H9 (cell line): ENCODE data around the gene COPZ2. TPM values are rescaled to one million over a fixed set of nuclear protein-coding genes. Genes with fewer than 3 reads are reported as not detected.

Experiments used
- DNase-seq: peaks from one replicate; pipeline ENCODE4 v3.0.0-alpha.2; 2017
- H2AFZ ChIP-seq: one replicate; pipeline ENCODE4 v1.6.1; 2013; ENCODE audit warnings: mild to moderate bottlenecking, low read length, control low read depth, moderate library complexity
- H2AK5ac ChIP-seq: 2 replicates; pipeline ENCODE4 v1.6.1; 2013; ENCODE audit warnings: low read length, control low read depth, mixed read lengths; ENCODE audit not compliant: insufficient read length
- H2BK120ac ChIP-seq: one replicate; pipeline ENCODE4 v1.6.1; 2013; ENCODE audit warnings: low read depth, mild to moderate bottlenecking, low read length, control low read depth, inconsistent platforms; ENCODE audit not compliant: poor library complexity, severe bottlenecking
- H2BK12ac ChIP-seq: 2 replicates; pipeline ENCODE4 v1.6.1; 2013; ENCODE audit warnings: low read length, control low read depth, mixed read lengths, low read depth; ENCODE audit not compliant: insufficient read length
- H2BK15ac ChIP-seq: 2 replicates; pipeline ENCODE4 v1.6.1; 2013; ENCODE audit warnings: low read depth, low read length, control low read depth
- H2BK20ac ChIP-seq: one replicate; pipeline ENCODE4 v1.6.1; 2013; ENCODE audit warnings: low read depth, mild to moderate bottlenecking, low read length, control low read depth, inconsistent platforms; ENCODE audit not compliant: poor library complexity, severe bottlenecking
- H2BK5ac ChIP-seq: 2 replicates; pipeline ENCODE4 v1.6.1; 2013; ENCODE audit warnings: low read length, control low read depth, mixed read lengths; ENCODE audit not compliant: insufficient read length
- H3K14ac ChIP-seq: 2 replicates; pipeline ENCODE4 v1.6.1; 2013; ENCODE audit warnings: low read length, control low read depth; ENCODE audit not compliant: insufficient read depth
- H3K18ac ChIP-seq: 2 replicates; pipeline ENCODE4 v1.6.1; 2013; ENCODE audit warnings: low read depth, mild to moderate bottlenecking, mixed read lengths, low read length, control low read depth; ENCODE audit not compliant: insufficient read length
- H3K23ac ChIP-seq: 2 replicates; pipeline ENCODE4 v1.6.1; 2013; ENCODE audit warnings: low read length, control low read depth, mixed read lengths, low read depth; ENCODE audit not compliant: insufficient read length
- H3K23me2 ChIP-seq: 2 replicates; pipeline ENCODE4 v1.6.1; 2013; ENCODE audit warnings: low read depth, mild to moderate bottlenecking, mixed read lengths, low read length, control low read depth; ENCODE audit not compliant: insufficient read length, poor library complexity, severe bottlenecking
- H3K27ac ChIP-seq: 2 replicates; pipeline ENCODE4 v1.5.1; 2013; ENCODE audit warnings: low read length, control low read depth, mixed read lengths, low read depth; ENCODE audit not compliant: insufficient read length
- H3K27me3 ChIP-seq: 2 replicates; pipeline ENCODE4 v1.6.1; 2013; ENCODE audit warnings: low read length, control low read depth, inconsistent platforms; ENCODE audit not compliant: insufficient read depth
- H3K4ac ChIP-seq: 2 replicates; pipeline ENCODE4 v1.6.1; 2013; ENCODE audit warnings: low read depth, mild to moderate bottlenecking, control low read depth, inconsistent platforms, low read length, moderate library complexity
- H3K4me1 ChIP-seq: 2 replicates; pipeline ENCODE4 v1.6.1; 2013; ENCODE audit warnings: low read length, control low read depth, inconsistent platforms; ENCODE audit not compliant: insufficient read depth
- H3K4me2 ChIP-seq: 2 replicates; pipeline ENCODE4 v1.6.1; 2013; ENCODE audit warnings: low read length, control low read depth, mixed read lengths; ENCODE audit not compliant: insufficient read length, insufficient read depth
- H3K56ac ChIP-seq: 2 replicates; pipeline ENCODE4 v1.6.1; 2013; ENCODE audit warnings: low read depth, mild to moderate bottlenecking, mixed read lengths, low read length, control low read depth; ENCODE audit not compliant: insufficient read length
- H3K79me1 ChIP-seq: 2 replicates; pipeline ENCODE4 v1.6.1; 2013; ENCODE audit warnings: low read depth, mild to moderate bottlenecking, moderate library complexity, low read length, control low read depth, inconsistent platforms; ENCODE audit not compliant: insufficient read depth, poor library complexity, severe bottlenecking
- H3K79me2 ChIP-seq: 2 replicates; pipeline ENCODE4 v1.6.1; 2013; ENCODE audit warnings: low read length, control low read depth, inconsistent platforms; ENCODE audit not compliant: insufficient read depth
- H3K9ac ChIP-seq: 2 replicates; pipeline ENCODE4 v1.6.1; 2013; ENCODE audit warnings: low read length, control low read depth, mixed read lengths; ENCODE audit not compliant: insufficient read length; ENCODE audit errors: extremely low read depth
- H3K9me3 ChIP-seq: one replicate; pipeline ENCODE4 v1.6.1; 2013; ENCODE audit warnings: low read depth, low read length, inconsistent platforms; ENCODE audit not compliant: control insufficient read depth
- H3T11ph ChIP-seq: one replicate; pipeline ENCODE4 v1.6.1; 2013; ENCODE audit warnings: mild to moderate bottlenecking, low read length, control low read depth, inconsistent platforms
- H4K20me1 ChIP-seq: one replicate; pipeline ENCODE4 v1.6.1; 2013; ENCODE audit not compliant: control insufficient read depth, insufficient read length, insufficient read depth
- H4K5ac ChIP-seq: 2 replicates; pipeline ENCODE4 v1.6.1; 2013; ENCODE audit warnings: low read depth, mild to moderate bottlenecking, mixed read lengths, low read length, control low read depth; ENCODE audit not compliant: insufficient read length
- H4K8ac ChIP-seq: replicated peaks from 2 replicates; pipeline ENCODE4 v1.6.1; 2013; ENCODE audit warnings: low read length, control low read depth, mixed read lengths, low read depth; ENCODE audit not compliant: insufficient read length
- H4K91ac ChIP-seq: 2 replicates; pipeline ENCODE4 v1.6.1; 2013; ENCODE audit warnings: low read depth, mild to moderate bottlenecking, moderate library complexity, mixed read lengths, low read length, control low read depth; ENCODE audit not compliant: insufficient read length
- H3K27ac Mint-ChIP-seq, 3 experiments: 2 replicates in 2 of 3; 3 replicates in 1 of 3; pipeline ENCODE4 v1.8.0; 2020 to 2021; ENCODE audit warnings: mixed read lengths in 3 of 3, mild to moderate bottlenecking in 1 of 3, moderate library complexity in 1 of 3
- H3K27me3 Mint-ChIP-seq: 2 replicates; pipeline ENCODE4 v1.8.0; 2021; ENCODE audit warnings: low read depth, mild to moderate bottlenecking, moderate library complexity, mixed read lengths
- H3K36me3 Mint-ChIP-seq, 3 experiments: 2 replicates in 2 of 3; 3 replicates in 1 of 3; pipeline ENCODE4 v1.8.0; 2020 to 2021; ENCODE audit warnings: low read depth in 3 of 3, mixed read lengths in 3 of 3; ENCODE audit not compliant: insufficient read depth in 1 of 3
- H3K4me1 Mint-ChIP-seq, 2 experiments: 2 replicates each; pipeline ENCODE4 v1.8.0; 2020; ENCODE audit warnings: mixed read lengths in 2 of 2
- H3K4me3 Mint-ChIP-seq, 2 experiments: 2 replicates in 1 of 2; 3 replicates in 1 of 2; pipeline ENCODE4 v1.8.0; 2020 to 2021; ENCODE audit warnings: mild to moderate bottlenecking in 2 of 2, mixed read lengths in 2 of 2, moderate library complexity in 1 of 2
- H3K9me3 Mint-ChIP-seq, 2 experiments: 2 replicates in 1 of 2; 3 replicates in 1 of 2; pipeline ENCODE4 v1.8.0; 2020; ENCODE audit warnings: mild to moderate bottlenecking in 2 of 2, mixed read lengths in 2 of 2, moderate library complexity in 1 of 2
- WGBS: extraction: QIAGEN DNeasy Blood & Tissue Kit; methylation state at CpG from one replicate; pipeline ENCODE4 v1.1.7; 2013; ENCODE audit warnings: missing lambda C conversion rate, low lambda C conversion rate, mixed read lengths; ENCODE audit not compliant: insufficient read length; ENCODE audit errors: extremely low coverage; 5-methylcytosine and 5-hydroxymethylcytosine counted together
- total RNA-seq: library from RNA; stranded (reverse); gene quantifications from 2 replicates; pipeline ENCODE4 v1.2.1, GENCODE V29; 2021
- TF ChIP-seq, protein P1 (sequence below): fragments of 200-600 bp; sonication (generic); conservative IDR thresholded peaks from 3 replicates; pipeline ENCODE4 v1.8.0; 2021; ENCODE audit warnings: antibody characterized with exemption, mild to moderate bottlenecking

Gene COPZ2
- total RNA-seq, 1 experiment from 2014 or later = 0.68 TPM

DNA sequence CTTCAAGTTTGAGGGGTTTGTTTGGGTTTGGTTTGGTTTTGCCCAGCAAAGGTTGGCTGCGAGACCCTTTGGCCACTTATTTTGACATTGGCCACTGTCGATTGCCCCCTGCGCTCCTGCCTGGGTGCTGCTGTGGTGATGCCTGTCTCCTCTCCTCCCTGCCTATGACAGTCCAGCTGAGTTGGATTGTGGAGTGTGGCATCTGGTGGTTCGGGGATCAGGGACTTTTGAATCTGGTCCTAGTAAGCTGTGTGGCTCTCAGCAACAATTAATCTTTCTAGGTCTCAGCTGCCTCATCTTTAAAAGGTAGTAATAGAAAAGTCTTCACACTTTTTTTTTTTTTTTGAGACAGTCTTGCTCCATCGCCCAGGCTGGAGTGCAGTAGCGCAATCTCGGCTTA, 39.6 kb downstream of the COPZ2 start:
- Histone ChIP-seq H2AK5ac (no peak overlapping the region), H2BK120ac (no peak overlapping the region), H3K79me1 (no peaks in the 10 kb centered on the region), H3K9ac (no peak overlapping the region), H3K27ac (no peak overlapping the region), H3K4me1 (peaks cover 11% of the 10 kb centered on the region; the same call in 1 of the 2 replicates), H2BK12ac (no peak overlapping the region), H3K56ac (no peak overlapping the region), H3K4ac (no peak overlapping the region), H3T11ph (no peak overlapping the region), H3K18ac (no peak overlapping the region), H2BK5ac (no peak overlapping the region), H2AFZ (no peak overlapping the region), H2BK15ac (no peak overlapping the region), H3K9me3 (no peaks in the 10 kb centered on the region), H4K8ac (no peak overlapping the region), H3K23ac (no peak overlapping the region), H3K14ac (0 out of 2 replicates have a peak overlapping the region, but pooled peaks have one; percentile 45), H4K20me1 (no peaks in the 10 kb centered on the region), H3K4me2 (no peak overlapping the region), H4K91ac (no peak overlapping the region), H3K23me2 (no peaks in the 10 kb centered on the region), H3K27me3 (no peaks in the 10 kb centered on the region), H3K79me2 (no peaks in the 10 kb centered on the region), H2BK20ac (no peak overlapping the region), H4K5ac (no peak overlapping the region)
- no peak overlapping the region for H3K4me3 Mint-ChIP-seq
- TF ChIP-seq, protein P1, sequence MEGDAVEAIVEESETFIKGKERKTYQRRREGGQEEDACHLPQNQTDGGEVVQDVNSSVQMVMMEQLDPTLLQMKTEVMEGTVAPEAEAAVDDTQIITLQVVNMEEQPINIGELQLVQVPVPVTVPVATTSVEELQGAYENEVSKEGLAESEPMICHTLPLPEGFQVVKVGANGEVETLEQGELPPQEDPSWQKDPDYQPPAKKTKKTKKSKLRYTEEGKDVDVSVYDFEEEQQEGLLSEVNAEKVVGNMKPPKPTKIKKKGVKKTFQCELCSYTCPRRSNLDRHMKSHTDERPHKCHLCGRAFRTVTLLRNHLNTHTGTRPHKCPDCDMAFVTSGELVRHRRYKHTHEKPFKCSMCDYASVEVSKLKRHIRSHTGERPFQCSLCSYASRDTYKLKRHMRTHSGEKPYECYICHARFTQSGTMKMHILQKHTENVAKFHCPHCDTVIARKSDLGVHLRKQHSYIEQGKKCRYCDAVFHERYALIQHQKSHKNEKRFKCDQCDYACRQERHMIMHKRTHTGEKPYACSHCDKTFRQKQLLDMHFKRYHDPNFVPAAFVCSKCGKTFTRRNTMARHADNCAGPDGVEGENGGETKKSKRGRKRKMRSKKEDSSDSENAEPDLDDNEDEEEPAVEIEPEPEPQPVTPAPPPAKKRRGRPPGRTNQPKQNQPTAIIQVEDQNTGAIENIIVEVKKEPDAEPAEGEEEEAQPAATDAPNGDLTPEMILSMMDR = no peak
- H3K4me1 Mint-ChIP-seq = peaks cover 51 to 52% of the 10 kb centered on the region in 2 experiments
- DNase-seq = no peak
- peak overlapping the region in 1 of 3 experiments; percentile 89; a peak in 1 of 7 replicates for H3K27ac Mint-ChIP-seq
- no CpG with 5 or more reads among the region's 7 CpGs for WGBS
- no peaks in the 10 kb centered on the region; a peak in 1 of 5 replicates for H3K9me3 Mint-ChIP-seq
- H3K36me3 Mint-ChIP-seq = no peaks in the 10 kb centered on the region
- H3K27me3 Mint-ChIP-seq = no peaks in the 10 kb centered on the region; the same call in 1 of the 2 replicates
